Skin epidermis (tissue), 12 donors: ENCODE data around the gene ACTL6B.
A peak's percentile ranks its signal among the peaks of the same experiment; 100 is the strongest.

ENCODE experiments used
- H3K27ac ChIP-seq, 21 experiments: fragments of 200-600 bp; sonication (generic) in 11 of 21; one replicate each; pipeline ENCODE4 v1.5.0; 2020; ENCODE audit warnings: mild to moderate bottlenecking in 3 of 21, inconsistent platforms in 2 of 21, moderate library complexity in 2 of 21
- H3K4me3 ChIP-seq, 7 experiments: fragments of 200-600 bp; sonication (generic) in 2 of 7; one replicate each; pipeline ENCODE4 v1.5.0; 2020; ENCODE audit warnings: inconsistent platforms in 2 of 7, mild to moderate bottlenecking in 2 of 7, moderate library complexity in 1 of 7

Gene ACTL6B

DNA sequence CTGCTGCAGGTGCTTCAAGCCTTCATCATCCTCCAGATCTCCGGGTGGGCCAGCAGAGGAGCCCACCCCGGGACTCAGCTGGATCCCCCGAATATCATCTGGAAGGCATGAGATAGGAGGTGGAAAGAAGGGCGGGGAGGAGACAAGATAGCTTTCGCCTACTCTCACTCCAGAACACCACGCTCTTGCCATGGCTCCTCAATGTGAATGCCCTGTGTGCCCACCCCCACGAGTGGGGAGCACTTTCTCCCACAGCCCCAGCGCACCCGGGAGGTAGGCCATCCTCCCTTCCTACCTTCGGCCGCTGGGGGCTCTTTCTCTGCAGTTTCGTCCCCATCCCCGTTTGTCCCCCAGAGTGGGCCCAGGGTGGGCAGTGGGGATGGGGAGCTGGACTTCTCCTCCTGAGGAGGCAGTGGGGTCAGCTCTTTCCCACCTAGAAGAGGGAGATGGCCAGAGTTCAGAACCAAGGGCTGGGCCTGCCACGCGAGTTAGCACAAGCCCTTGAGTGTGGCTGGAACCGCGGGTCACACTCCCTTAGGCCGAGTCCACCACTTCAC, 28.9 kb upstream of the ACTL6B start:
- H3K27ac ChIP-seq: no peak overlapping the region
- no peak overlapping the region for H3K4me3 ChIP-seq

DNA sequence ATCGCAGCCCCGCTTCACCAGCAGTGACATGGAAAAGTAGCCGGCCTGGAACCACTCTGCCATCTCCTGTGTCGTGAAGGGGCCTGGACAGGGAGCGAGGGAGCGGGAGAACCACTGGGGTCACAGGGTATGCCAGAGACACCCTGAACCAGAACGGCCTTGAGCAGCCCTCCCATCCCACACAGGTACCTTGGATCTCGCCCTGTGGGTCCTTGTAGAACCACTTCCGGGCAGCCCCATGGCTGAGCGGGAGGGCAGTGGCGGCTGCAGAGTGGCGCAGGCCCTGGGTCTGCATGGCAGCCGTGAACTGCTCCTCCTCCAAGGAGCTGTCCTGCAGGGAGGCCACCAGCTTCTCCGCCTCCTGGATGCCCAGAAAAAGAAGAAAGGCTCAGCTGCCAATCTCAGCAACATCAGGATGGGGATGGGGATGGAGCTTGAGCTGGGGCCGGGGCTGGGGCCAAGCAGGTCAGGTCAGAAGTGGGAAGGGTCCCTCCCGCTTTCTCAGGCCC, 28.3 kb upstream of the ACTL6B start:
- H3K4me3 ChIP-seq: no peak overlapping the region
- no peak overlapping the region for H3K27ac ChIP-seq

DNA sequence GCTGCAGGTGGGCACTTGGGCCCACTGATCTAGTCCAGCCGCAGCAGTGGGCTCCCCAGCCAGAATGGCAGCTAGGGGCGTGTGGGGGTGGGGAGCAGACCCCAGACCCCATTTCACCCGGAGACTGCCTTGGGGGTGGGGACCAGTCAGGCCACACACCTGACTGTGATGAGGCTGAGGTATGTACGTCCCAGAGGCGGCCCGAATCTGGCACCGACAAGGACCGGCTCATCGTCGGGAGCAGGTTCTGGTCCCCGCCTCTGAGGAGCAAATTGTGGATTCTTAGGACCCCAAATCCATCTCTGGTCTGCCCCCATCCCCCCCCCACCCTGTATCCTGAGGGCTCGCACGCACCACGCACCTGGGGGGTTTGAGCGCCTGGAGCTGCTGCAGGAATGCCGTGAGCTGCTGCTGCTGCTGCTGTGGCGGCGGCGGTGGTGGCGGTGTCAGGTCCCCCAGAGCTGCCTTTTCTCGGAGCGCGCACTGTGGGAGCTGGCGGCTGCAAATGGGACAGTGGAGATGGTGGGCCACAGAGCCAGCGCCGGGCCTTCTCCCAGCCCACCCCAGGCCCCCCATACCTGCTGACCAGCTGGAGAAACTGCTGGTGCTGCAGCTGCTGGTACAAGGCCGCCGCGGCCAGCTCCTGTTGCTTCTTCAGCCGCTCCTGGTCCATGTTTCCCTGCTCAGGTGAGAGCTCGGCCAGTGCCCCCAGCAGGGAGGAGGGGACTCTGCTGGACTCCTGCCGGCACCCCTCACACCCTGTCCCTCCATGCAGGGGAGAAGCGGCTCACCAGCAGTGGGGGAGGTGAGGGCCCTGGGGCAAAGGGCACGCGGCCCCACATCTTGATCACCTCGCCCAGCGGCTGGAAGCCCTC, 27.6 kb upstream of the ACTL6B start:
- H3K4me3 ChIP-seq: no peak overlapping the region
- no peak overlapping the region for H3K27ac ChIP-seq

DNA sequence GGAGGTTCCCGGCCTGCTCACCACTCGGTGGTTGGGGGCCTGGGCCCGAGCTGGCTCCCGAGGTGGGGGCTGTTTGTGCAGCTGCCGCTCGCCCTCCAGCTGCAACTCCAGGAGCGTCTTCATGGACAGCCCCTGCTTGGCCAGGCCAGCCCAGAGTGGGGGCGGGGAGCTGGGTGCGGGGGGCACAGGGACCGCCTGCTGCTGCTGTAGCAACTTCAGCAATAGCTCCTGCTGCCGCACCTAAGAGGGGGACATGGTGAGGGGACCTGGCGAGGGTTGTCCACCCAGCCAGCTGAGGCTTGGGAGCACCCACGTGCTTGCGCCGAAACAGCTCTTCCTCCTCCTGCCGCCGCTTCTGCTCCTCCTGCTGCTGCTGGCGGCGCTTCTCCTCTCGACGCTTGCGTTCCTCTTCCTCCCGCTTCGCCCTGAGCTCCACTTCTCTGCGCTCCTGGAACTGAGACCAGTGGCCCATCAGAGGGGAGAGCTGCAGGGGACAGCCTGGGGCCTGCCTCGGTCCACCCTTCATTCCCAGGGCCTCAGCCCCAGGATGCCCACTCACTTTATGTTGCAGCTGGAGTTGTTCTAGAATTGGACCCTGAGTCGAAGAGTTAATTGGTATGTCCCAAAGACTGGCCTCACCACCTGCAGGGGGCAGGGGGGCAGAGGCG, 26.9 kb upstream of the ACTL6B start:
- Histone ChIP-seq H3K4me3 (no peak overlapping the region), H3K27ac (peak overlapping the region in 1 of 21 experiments; percentile 12)

DNA sequence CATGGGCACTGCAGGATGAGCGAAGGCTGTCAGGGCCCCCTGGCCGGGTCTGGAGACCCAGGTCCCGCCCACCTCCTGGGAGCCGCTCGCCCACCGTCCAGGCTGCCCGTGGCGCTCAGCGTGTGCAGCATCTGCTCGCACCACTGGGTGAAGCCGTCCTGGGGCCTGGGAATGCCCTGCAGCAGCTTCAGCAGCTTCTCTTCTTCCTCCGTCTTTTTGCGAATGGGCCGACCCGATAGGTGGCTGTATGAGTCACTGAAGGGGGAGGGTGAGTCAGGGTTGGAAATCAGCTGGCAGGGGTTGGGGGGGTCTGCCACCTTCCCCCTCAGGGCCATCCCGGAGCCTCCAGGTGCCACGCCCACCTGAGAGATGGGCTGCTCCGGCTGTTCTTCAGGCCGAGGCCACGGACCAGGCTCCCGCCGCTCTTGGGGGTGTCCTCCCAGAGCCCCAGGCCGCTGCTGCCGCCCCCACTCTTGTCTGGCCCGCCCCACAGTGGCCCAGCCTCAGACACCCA, 26.0 kb upstream of the ACTL6B start:
- H3K27ac ChIP-seq: peak overlapping the region in 1 of 21 experiments; percentile 30
- no peak overlapping the region for H3K4me3 ChIP-seq

DNA sequence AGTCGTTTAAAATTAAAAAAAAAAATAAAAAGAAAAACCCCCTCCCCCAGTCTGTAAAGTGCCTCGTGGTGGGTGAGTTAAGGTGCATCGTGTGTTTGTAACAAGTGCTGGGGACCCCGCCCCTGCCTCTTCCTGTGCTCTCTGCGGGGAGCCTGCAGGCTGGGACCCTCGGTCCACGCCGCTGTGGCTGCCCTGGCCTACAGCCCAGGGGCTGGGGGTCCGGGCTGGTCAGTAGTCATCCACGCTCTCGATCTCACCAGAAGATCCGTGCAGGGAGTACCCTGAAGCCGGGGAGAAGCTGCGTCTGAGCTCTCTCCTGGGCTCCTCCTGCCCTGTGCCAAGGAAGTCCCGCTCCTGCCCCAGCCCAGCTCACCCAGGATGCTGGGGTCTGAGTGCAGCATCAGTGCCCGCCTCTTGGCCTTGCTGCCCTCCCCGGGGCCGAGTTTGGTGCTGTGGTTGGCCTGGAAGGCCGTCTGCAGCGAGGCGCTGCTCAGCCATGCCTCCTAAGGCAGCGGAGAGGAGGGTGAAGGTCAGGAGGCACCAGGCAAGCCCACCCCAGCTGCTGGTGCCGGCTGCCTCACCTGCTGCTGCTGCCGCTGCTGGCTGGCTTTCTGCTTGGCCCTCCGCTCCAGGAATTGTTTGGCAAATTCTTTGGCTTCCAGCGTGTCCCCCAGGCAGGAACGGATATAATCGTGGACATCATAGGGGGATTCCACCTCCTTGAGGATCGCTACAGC, 25.4 kb upstream of the ACTL6B start:
- Histone ChIP-seq H3K27ac (peak overlapping the region in 1 of 21 experiments; percentile 45), H3K4me3 (no peak overlapping the region)

DNA sequence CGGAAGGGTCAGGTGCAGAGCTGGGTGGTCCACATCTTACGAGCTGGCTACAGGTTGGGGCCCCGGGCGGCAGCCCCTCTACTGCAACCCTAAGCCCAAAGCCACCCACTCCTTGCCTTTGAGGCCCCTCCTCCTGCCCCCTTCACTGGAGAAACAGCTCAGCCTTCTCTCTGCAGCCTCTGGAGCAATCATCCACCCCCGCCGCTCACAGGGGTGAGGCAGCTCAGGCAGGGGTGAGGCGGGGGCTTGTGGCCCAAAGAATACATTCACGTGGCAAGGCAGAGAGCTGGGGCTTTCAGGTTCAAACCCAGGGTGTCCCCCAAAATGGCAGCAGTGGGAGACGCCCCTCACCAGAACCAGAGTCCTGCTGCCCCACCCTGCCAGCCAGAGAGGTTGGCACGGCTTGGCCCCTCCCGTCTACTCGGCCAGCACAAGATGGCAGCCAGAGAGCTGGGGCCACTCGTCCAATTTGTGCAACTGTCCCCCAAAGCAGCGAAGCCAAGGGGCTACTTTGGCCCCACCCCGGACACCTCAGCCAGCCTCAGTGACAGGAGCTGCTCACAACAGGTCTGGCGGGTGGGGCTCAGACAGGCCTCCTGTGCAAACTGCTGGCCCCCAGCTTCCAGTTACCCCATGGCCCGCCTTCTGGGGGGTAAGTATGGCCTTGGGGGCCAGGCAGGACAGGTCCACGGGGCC, 24.5 kb upstream of the ACTL6B start:
- H3K27ac ChIP-seq: peak overlapping the region in 9 of 21 experiments; percentile 4 to 65 (median 46)
- H3K4me3 ChIP-seq: no peak overlapping the region

DNA sequence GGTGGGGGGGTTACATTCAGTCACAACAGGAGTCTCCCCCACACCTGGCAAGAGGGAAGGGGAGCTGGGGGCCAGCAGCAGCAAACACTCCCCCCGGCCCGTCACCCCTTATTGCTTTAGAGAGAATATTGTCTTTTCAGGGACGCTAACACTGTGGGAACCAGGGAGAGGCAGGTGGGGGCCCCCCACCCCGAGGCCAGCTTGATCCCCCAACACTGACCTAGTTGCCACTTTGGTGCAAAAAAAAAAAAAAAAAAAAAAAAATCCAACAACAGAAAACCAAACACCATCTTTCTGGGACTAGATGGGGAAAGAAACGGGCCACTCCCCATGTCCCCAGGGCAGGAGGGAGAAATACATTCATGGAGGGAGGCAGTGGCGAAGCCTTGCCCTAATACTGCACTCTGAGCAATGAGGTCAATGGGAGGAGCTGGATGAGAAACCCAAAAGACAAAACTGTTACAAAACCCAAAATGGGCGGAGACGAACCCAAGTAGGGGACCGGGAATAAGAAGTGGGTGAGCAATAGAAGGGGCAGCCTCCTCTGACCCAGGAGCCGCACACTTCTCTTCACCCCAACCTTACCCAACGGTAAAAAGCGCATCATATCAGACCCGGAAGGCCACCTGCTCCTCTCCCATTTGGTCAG, 23.8 kb upstream of the ACTL6B start:
- peak overlapping the region in 12 of 21 experiments; percentile 4 to 65 (median 48) for H3K27ac ChIP-seq
- no peak overlapping the region for H3K4me3 ChIP-seq

DNA sequence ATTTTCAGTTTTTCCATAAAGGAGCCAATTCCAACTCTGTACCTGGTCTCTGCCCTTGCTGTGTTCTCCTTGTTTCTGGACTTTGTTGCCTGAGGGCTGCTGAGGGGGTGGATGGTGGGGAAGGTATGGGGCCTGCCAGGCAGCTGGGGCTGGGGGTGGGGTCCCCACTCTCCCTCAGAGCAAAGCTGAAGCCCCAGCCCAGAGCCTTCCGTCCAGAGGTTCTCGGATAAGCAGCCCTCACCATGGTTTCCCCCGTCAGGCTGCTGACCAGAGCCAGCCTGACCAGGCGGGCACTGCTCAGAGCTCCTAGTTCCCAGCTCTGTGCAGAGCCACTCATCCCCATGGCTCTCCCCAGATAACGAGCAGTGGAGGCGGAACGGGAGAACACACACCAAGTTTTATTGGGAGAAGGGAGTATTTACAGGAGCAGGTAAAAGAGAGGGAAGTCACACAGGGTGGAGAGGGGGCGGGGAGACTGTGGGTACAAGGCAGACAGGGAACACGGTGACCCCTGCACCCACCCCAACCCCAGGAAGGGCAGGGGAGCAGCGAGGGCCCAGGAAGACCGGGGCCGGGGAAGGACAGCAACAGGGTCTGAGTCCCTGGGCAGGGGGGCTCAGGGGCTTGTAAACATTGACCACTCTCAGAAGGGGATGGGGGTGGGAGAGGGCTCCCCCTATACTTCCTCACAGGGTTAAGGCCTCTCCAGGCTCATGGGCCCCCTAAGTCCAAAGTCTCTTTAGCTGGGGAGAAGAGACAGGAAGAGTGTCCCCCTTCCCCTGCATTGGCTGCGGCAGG, 23.1 kb upstream of the ACTL6B start:
- Histone ChIP-seq H3K4me3 (no peak overlapping the region), H3K27ac (peak overlapping the region in 9 of 21 experiments; percentile 21 to 65 (median 41))

DNA sequence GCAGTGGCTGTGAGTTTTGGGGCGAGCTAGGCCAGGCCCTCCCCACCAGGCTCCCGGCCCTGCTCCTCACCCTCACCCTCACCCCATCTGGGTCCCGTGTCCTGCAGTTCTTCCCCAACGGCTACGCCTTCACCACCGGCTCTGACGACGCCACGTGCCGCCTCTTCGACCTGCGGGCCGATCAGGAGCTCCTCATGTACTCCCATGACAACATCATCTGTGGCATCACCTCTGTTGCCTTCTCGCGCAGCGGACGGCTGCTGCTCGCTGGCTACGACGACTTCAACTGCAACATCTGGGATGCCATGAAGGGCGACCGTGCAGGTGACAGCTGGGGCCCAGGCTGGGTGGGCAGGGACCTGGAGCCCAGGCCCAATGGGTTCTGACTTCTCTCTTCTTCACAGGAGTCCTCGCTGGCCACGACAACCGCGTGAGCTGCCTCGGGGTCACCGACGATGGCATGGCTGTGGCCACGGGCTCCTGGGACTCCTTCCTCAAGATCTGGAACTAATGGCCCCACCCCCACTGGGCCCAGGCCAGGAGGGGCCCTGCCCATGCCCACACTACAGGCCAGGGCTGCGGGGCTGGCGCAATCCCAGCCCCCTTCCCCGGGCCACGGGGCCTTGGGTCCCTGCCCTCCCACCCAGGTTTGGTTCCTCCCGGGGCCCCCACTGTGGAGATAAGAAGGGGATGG, 22.2 kb upstream of the ACTL6B start:
- peak overlapping the region in 2 of 21 experiments; percentile 22 to 41 for H3K27ac ChIP-seq
- H3K4me3 ChIP-seq: no peak overlapping the region

DNA sequence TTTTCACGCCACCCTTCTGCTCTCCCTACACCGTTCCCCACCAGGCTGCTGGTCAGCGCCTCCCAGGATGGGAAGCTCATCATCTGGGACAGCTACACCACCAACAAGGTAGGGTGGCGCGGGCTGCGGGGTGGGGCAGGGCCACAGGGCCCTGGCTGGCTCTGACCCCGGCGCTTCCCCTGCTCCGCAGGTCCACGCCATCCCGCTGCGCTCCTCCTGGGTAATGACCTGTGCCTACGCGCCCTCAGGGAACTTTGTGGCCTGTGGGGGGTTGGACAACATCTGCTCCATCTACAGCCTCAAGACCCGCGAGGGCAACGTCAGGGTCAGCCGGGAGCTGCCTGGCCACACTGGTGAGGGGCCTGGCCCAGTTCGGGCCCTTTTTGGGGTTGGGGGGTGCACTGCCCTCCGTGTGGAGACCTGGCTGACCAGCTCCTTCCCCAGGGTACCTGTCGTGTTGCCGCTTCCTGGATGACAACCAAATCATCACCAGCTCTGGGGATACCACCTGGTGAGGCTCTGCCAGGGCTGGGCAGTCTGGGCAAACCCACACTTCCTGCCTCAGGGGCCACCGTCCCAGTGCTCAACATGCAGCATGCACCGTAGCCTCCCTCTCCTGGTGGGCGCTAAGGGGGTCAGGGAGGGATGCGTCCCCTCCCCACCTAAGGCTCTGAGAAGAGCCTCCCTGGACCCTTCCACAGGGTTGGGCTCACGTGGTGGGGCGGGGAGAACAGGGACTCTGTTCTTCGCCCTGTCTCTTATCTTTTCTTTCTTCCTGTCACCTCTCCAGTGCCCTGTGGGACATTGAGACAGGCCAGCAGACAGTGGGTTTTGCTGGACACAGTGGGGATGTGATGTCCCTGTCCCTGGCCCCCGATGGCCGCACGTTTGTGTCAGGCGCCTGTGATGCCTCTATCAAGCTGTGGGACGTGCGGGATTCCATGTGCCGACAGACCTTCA, 21.3 kb upstream of the ACTL6B start:
- H3K27ac ChIP-seq: peak overlapping the region in 4 of 21 experiments; percentile 20 to 100 (median 96)
- H3K4me3 ChIP-seq: no peak overlapping the region

DNA sequence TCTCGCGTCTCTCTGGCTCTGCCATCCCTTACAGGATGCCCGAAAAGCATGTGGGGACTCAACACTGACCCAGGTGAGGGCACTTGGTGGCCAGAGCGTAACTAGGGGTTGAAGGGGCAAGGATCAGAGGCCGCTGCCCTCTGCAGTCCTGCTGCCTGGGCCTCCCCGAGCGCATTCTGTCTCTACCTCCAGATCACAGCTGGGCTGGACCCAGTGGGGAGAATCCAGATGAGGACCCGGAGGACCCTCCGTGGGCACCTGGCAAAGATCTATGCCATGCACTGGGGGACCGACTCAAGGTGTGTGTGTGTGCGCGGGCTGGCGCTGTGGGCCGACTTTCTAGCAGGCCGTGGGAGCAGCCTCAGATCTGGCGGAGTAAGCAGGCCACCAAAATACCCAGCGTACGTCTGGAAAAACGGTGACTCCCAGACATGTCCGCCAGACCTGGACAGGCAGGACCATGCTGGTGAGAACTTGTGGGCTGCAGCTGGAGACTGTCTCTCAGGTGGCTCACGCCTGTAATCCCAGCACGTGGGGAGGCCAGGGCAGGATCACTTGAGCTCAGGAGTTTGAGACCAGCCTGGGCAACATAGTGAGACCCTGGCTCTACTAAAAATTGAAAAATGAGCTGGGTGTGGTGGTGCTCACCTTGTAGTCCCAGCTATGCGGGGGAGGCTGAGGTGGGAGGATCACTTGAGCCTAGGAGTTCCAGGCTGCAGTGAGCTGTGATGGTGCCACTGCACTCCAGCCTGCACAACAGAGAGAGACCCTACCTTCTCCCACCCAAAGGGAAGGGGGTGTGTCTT, 20.5 kb upstream of the ACTL6B start:
- H3K27ac ChIP-seq: peak overlapping the region; percentile 26 to 100 (median 99)

DNA sequence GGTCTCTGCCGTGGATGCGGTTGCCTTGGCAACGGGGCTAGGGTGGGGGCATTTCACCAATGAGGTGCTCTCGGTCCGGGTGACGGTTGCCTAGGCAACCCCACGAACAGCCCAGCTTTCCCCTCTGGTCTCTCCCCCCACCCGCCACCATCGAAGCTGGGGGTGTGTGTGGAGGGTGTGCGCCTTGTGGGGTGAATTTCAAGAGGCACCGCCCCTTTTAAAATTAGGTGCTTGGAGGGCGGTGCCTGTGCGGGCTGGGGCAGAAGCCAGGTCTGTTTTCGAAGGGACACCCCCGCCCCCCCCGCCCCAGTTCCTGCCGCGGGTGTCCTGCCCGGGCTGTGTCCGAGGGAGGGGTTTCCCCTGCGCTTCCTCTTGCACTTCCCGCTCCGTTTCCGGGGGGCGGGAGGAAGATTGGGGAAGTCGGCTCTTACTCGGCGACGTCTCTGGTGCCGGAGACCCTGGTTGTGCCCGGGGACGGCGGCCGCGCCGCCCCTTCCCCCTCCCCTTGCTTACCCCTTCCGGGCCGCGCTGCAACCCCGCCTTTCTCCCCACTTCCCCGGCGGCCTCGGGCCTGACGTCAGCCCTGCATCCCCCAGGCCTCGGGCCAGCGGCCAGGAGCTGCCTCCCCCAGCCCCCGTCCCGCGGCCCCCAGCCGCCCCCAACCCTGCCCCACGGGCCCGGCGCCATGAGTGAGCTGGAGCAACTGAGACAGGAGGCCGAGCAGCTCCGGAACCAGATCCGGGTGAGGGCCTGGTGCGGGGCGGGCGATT, 19.5 kb upstream of the ACTL6B start:
- H3K4me3 ChIP-seq: peak overlapping the region; percentile 66 to 98 (median 91)

More for the DNA sequence above, 20.5 kb upstream of the ACTL6B start:
- peak overlapping the region in 5 of 7 experiments; percentile 66 to 97 (median 91) for H3K4me3 ChIP-seq

DNA sequence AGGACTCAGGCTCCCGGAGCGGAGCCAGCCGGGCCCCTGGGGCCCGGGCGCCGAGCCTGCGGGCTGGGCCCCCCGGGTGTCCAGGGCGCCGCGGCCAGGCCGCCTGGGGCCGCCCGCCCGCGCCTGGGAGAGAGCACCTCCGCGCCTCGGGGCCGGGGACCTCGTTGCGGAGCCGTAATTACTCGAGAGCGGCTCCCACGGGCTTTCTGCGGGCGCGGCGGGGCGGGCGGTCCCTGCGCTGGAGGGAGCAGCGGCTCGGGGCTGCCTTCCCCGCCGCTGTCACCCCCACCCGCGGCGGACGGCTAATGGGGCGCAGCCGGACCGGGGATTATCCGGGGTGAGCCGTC, 18.8 kb upstream of the ACTL6B start:
- peak overlapping the region; percentile 66 to 98 (median 91) for H3K4me3 ChIP-seq

More for the DNA sequence above, 19.5 kb upstream of the ACTL6B start:
- H3K27ac ChIP-seq: peak overlapping the region; percentile 67 to 100 (median 99)

More for the DNA sequence above, 18.8 kb upstream of the ACTL6B start:
- peak overlapping the region; percentile 67 to 100 (median 99) for H3K27ac ChIP-seq
